Measurements from ENCODE around the gene SNX22.

The SNX22 gene

DNA sequence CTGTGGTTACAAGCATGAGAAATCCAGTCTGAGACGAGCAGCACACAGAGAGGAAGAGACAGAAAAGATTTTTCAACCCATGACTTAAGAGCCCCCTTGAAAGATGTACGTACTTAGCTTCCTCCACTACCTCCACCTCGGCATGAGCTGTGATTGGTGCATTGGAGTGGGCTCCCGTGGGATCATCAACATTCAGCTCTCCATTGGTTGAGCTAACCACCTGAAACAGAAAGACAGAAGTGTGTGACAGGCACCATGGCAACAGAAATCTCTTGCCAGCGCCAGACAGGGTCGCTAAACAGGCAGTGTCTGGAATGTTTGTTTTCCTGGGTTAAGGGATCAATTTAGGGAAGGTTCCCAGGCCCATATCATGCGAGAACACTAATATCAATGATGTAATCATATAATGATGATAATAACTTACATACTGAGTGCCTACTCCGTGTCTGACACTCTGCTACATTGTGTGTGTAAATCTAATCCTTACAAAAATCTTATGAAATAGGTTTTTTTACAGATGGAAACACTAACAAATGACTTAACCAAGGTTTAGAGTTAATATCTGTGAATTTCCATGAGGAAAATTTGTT lies 28.8 kb downstream of the SNX22 start:
- no peak for ATAC-seq
- TF ChIP-seq SNAI2 (CRISPR knock-in tag; IDR thresholded peaks at IDR 0.05) (no peak), PPARA (CRISPR knock-in tag; IDR thresholded peaks at IDR 0.05; ENCODE audit: borderline replicate concordance) (no peak), CSDC2 (CRISPR knock-in tag; IDR thresholded peaks at IDR 0.05) (no peak), ARNTL (CRISPR knock-in tag; IDR thresholded peaks at IDR 0.05; ENCODE audit: borderline replicate concordance, low read depth) (no peak), ZFP3 (CRISPR knock-in tag; IDR thresholded peaks at IDR 0.05) (no peak), ZNF70 (CRISPR knock-in tag; IDR thresholded peaks at IDR 0.05) (no peak), ZC3H10 (CRISPR knock-in tag; IDR thresholded peaks at IDR 0.05) (no peak), ZNF8 (CRISPR knock-in tag; IDR thresholded peaks at IDR 0.05) (no peak), ISL1 (CRISPR knock-in tag; IDR thresholded peaks at IDR 0.05) (no peak), ESRRG (CRISPR knock-in tag; IDR thresholded peaks at IDR 0.05) (no peak), GLIS3 (CRISPR knock-in tag; IDR thresholded peaks at IDR 0.05) (no peak), ZNF565 (CRISPR knock-in tag; conservative IDR thresholded peaks at IDR 0.05; ENCODE audit: low read depth) (no peak), OSR1 (CRISPR knock-in tag; IDR thresholded peaks at IDR 0.05) (no peak), ZFP30 (CRISPR knock-in tag; IDR thresholded peaks at IDR 0.05) (no peak), RARB (CRISPR knock-in tag; IDR thresholded peaks at IDR 0.05) (no peak), TCF4 (CRISPR knock-in tag; IDR thresholded peaks at IDR 0.05; ENCODE audit: borderline replicate concordance) (no peak)
- TF ChIP-seq, protein P1, sequence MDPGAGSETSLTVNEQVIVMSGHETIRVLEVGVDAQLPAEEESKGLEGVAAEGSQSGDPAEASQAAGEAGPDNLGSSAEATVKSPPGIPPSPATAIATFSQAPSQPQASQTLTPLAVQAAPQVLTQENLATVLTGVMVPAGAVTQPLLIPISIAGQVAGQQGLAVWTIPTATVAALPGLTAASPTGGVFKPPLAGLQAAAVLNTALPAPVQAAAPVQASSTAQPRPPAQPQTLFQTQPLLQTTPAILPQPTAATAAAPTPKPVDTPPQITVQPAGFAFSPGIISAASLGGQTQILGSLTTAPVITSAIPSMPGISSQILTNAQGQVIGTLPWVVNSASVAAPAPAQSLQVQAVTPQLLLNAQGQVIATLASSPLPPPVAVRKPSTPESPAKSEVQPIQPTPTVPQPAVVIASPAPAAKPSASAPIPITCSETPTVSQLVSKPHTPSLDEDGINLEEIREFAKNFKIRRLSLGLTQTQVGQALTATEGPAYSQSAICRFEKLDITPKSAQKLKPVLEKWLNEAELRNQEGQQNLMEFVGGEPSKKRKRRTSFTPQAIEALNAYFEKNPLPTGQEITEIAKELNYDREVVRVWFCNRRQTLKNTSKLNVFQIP (CRISPR knock-in tag; IDR thresholded peaks at IDR 0.05; ENCODE audit: borderline replicate concordance, low read depth), result no peak
- TF ChIP-seq, protein P2, sequence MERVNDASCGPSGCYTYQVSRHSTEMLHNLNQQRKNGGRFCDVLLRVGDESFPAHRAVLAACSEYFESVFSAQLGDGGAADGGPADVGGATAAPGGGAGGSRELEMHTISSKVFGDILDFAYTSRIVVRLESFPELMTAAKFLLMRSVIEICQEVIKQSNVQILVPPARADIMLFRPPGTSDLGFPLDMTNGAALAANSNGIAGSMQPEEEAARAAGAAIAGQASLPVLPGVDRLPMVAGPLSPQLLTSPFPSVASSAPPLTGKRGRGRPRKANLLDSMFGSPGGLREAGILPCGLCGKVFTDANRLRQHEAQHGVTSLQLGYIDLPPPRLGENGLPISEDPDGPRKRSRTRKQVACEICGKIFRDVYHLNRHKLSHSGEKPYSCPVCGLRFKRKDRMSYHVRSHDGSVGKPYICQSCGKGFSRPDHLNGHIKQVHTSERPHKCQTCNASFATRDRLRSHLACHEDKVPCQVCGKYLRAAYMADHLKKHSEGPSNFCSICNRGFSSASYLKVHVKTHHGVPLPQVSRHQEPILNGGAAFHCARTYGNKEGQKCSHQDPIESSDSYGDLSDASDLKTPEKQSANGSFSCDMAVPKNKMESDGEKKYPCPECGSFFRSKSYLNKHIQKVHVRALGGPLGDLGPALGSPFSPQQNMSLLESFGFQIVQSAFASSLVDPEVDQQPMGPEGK (CRISPR knock-in tag; IDR thresholded peaks at IDR 0.05; ENCODE audit: borderline replicate concordance), result no peak
- TF ChIP-seq, protein P3, sequence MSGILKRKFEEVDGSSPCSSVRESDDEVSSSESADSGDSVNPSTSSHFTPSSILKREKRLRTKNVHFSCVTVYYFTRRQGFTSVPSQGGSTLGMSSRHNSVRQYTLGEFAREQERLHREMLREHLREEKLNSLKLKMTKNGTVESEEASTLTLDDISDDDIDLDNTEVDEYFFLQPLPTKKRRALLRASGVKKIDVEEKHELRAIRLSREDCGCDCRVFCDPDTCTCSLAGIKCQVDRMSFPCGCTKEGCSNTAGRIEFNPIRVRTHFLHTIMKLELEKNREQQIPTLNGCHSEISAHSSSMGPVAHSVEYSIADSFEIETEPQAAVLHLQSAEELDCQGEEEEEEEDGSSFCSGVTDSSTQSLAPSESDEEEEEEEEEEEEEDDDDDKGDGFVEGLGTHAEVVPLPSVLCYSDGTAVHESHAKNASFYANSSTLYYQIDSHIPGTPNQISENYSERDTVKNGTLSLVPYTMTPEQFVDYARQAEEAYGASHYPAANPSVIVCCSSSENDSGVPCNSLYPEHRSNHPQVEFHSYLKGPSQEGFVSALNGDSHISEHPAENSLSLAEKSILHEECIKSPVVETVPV (CRISPR knock-in tag; IDR thresholded peaks at IDR 0.05), result no peak
- TF ChIP-seq, protein P4, sequence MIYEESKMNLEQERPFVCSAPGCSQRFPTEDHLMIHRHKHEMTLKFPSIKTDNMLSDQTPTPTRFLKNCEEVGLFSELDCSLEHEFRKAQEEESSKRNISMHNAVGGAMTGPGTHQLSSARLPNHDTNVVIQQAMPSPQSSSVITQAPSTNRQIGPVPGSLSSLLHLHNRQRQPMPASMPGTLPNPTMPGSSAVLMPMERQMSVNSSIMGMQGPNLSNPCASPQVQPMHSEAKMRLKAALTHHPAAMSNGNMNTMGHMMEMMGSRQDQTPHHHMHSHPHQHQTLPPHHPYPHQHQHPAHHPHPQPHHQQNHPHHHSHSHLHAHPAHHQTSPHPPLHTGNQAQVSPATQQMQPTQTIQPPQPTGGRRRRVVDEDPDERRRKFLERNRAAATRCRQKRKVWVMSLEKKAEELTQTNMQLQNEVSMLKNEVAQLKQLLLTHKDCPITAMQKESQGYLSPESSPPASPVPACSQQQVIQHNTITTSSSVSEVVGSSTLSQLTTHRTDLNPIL (CRISPR knock-in tag; IDR thresholded peaks at IDR 0.05; ENCODE audit: low read depth), result no peak

DNA sequence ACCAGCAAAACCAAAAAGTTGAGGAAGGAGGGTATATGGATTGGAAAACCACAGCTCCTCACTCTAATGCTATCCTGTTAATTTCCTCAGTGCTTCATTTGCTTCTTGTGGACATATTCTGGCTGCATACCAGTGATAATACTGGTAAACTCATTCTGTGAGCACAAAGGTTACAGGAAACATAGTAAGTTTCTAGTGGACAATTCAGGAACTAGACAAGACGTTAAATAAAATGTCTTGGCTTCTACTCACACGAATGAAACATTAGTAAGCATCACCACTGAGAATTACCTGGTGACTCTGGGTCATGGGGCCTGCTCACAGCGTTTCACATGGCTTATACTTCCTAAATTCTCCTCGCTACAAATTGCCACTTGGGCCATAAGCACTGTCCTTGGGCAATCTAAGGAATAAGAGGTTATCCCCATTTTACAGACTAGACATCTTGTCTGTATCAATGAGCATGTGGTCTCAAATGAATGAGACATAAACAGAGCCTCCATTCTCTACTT lies 31.4 kb downstream of the SNX22 start:
- no peak for TF ChIP-seq ZNF70 (CRISPR knock-in tag; IDR thresholded peaks at IDR 0.05)
- TF ChIP-seq, protein P3 (CRISPR knock-in tag; IDR thresholded peaks at IDR 0.05), result no peak
- no peak for TF ChIP-seq TCF4 (CRISPR knock-in tag; IDR thresholded peaks at IDR 0.05; ENCODE audit: borderline replicate concordance)
- TF ChIP-seq BACH2 (CRISPR knock-in tag; IDR thresholded peaks at IDR 0.05; ENCODE audit: borderline replicate concordance), result no peak
- no peak for TF ChIP-seq TOX (CRISPR knock-in tag; IDR thresholded peaks at IDR 0.05; ENCODE audit: borderline replicate concordance)
- no peak for TF ChIP-seq ZFP3 (CRISPR knock-in tag; IDR thresholded peaks at IDR 0.05)
- TF ChIP-seq, protein P2 (CRISPR knock-in tag; IDR thresholded peaks at IDR 0.05; ENCODE audit: borderline replicate concordance), result no peak
- no peak for TF ChIP-seq CSDC2 (CRISPR knock-in tag; IDR thresholded peaks at IDR 0.05)
- no peak for TF ChIP-seq ARNTL (CRISPR knock-in tag; IDR thresholded peaks at IDR 0.05; ENCODE audit: borderline replicate concordance, low read depth)
- ATAC-seq, result no peak
